ENCODE results near the gene EID3.
"Not testable (repeated sequence)": the region's sequence is repeated elsewhere in the genome, so short reads cannot be mapped to it uniquely, and the experiment has no call there.

EID3 gene

GRCh38 chr12:104313568-104314241, 10.2 kb downstream of the EID3 start:
- H3K27ac Mint-ChIP-seq: no peak overlapping the region
- H3K9me3 Mint-ChIP-seq: no peaks in the 10 kb centered on the region
- peaks cover 29% of the 10 kb centered on the region for H3K36me3 Mint-ChIP-seq (ENCODE audit: low read depth)
- no peak overlapping the region for H3K4me3 Mint-ChIP-seq
- H3K27me3 Mint-ChIP-seq (ENCODE audit: low read depth): no peaks in the 10 kb centered on the region
- H3K4me1 Mint-ChIP-seq (ENCODE audit: low read depth): peaks cover 11% of the 10 kb centered on the region

- Mint-ChIP-seq H3K4me1 (ENCODE audit: low read depth) (peaks cover 12% of the 10 kb centered on the region), H3K27ac (no peak overlapping the region), H3K36me3 (ENCODE audit: low read depth) (peaks cover 30% of the 10 kb centered on the region), H3K27me3 (ENCODE audit: low read depth) (no peaks in the 10 kb centered on the region), H3K4me3 (no peak overlapping the region), H3K9me3 (no peaks in the 10 kb centered on the region)
These were observed 10.7 kb downstream of the EID3 start for GRCh38 chr12:104314242-104314614.

GRCh38 chr12:104315326-104316224, 12.0 kb downstream of the EID3 start:
- Mint-ChIP-seq H3K4me3 (no peak overlapping the region), H3K9me3 (no peaks in the 10 kb centered on the region), H3K27me3 (ENCODE audit: low read depth) (no peaks in the 10 kb centered on the region), H3K4me1 (ENCODE audit: low read depth) (peaks cover 12% of the 10 kb centered on the region), H3K27ac (peak overlapping the region; percentile 4), H3K36me3 (ENCODE audit: low read depth) (peaks cover 31% of the 10 kb centered on the region)

- Mint-ChIP-seq H3K27me3 (ENCODE audit: low read depth) (no peaks in the 10 kb centered on the region), H3K9me3 (no peaks in the 10 kb centered on the region), H3K36me3 (ENCODE audit: low read depth) (peaks cover 35% of the 10 kb centered on the region), H3K4me3 (no peak overlapping the region), H3K4me1 (ENCODE audit: low read depth) (peaks cover 13% of the 10 kb centered on the region), H3K27ac (no peak overlapping the region)
These were observed 13.4 kb downstream of the EID3 start for GRCh38 chr12:104316936-104317335.

GRCh38 chr12:104317538-104318210, 14.1 kb downstream of the EID3 start:
- Mint-ChIP-seq H3K27me3 (ENCODE audit: low read depth) (no peaks in the 10 kb centered on the region), H3K9me3 (no peaks in the 10 kb centered on the region), H3K4me1 (ENCODE audit: low read depth) (peaks cover 14% of the 10 kb centered on the region), H3K4me3 (no peak overlapping the region), H3K36me3 (ENCODE audit: low read depth) (peaks cover 37% of the 10 kb centered on the region), H3K27ac (no peak overlapping the region)

- no peak overlapping the region for H3K4me3 Mint-ChIP-seq
- H3K27me3 Mint-ChIP-seq (ENCODE audit: low read depth): no peaks in the 10 kb centered on the region
- no peaks in the 10 kb centered on the region for H3K9me3 Mint-ChIP-seq
- peaks cover 9% of the 10 kb centered on the region for H3K4me1 Mint-ChIP-seq (ENCODE audit: low read depth)
- H3K36me3 Mint-ChIP-seq (ENCODE audit: low read depth): peaks cover 34% of the 10 kb centered on the region
- H3K27ac Mint-ChIP-seq: no peak overlapping the region
These were observed 15.5 kb downstream of the EID3 start for GRCh38 chr12:104319028-104319427.

- H3K9me3 Mint-ChIP-seq: no peaks in the 10 kb centered on the region
- peaks cover 9% of the 10 kb centered on the region for H3K4me1 Mint-ChIP-seq (ENCODE audit: low read depth)
- peaks cover 35% of the 10 kb centered on the region for H3K36me3 Mint-ChIP-seq (ENCODE audit: low read depth)
- no peak overlapping the region for H3K4me3 Mint-ChIP-seq
- H3K27ac Mint-ChIP-seq: no peak overlapping the region
- H3K27me3 Mint-ChIP-seq (ENCODE audit: low read depth): no peaks in the 10 kb centered on the region
These were observed 16.5 kb downstream of the EID3 start for GRCh38 chr12:104319918-104320626.

GRCh38 chr12:104320627-104321024, 17.1 kb downstream of the EID3 start:
- no peaks in the 10 kb centered on the region for H3K27me3 Mint-ChIP-seq (ENCODE audit: low read depth)
- H3K27ac Mint-ChIP-seq: no peak overlapping the region
- no peak overlapping the region for H3K4me3 Mint-ChIP-seq
- H3K4me1 Mint-ChIP-seq (ENCODE audit: low read depth): peaks cover 3% of the 10 kb centered on the region
- peaks cover 33% of the 10 kb centered on the region for H3K36me3 Mint-ChIP-seq (ENCODE audit: low read depth)
- H3K9me3 Mint-ChIP-seq: no peaks in the 10 kb centered on the region

- no peak overlapping the region for H3K4me3 Mint-ChIP-seq
- H3K27me3 Mint-ChIP-seq (ENCODE audit: low read depth): no peaks in the 10 kb centered on the region
- H3K9me3 Mint-ChIP-seq: no peaks in the 10 kb centered on the region
- H3K4me1 Mint-ChIP-seq (ENCODE audit: low read depth): peaks cover 3% of the 10 kb centered on the region
- no peak overlapping the region for H3K27ac Mint-ChIP-seq
- peaks cover 31% of the 10 kb centered on the region for H3K36me3 Mint-ChIP-seq (ENCODE audit: low read depth)
These were observed 18.4 kb downstream of the EID3 start for GRCh38 chr12:104321949-104322348.

- H3K27ac Mint-ChIP-seq; H3K27me3 Mint-ChIP-seq (ENCODE audit: low read depth); H3K4me1 Mint-ChIP-seq (ENCODE audit: low read depth); H3K4me3 Mint-ChIP-seq; H3K9me3 Mint-ChIP-seq: not testable (repeated sequence)
- H3K36me3 Mint-ChIP-seq (ENCODE audit: low read depth): peaks cover 37% of the 10 kb centered on the region
These were observed 19.0 kb downstream of the EID3 start for GRCh38 chr12:104322533-104322932.

- Mint-ChIP-seq H3K9me3 (no peaks in the 10 kb centered on the region), H3K4me1 (ENCODE audit: low read depth) (peaks cover 2% of the 10 kb centered on the region), H3K27me3 (ENCODE audit: low read depth) (no peaks in the 10 kb centered on the region), H3K27ac (no peak overlapping the region), H3K36me3 (ENCODE audit: low read depth) (peaks cover 40% of the 10 kb centered on the region), H3K4me3 (no peak overlapping the region)
These were observed 20.4 kb downstream of the EID3 start for GRCh38 chr12:104323899-104324298.

- H3K36me3 Mint-ChIP-seq (ENCODE audit: low read depth): peaks cover 30% of the 10 kb centered on the region
- H3K9me3 Mint-ChIP-seq; H3K4me3 Mint-ChIP-seq; H3K4me1 Mint-ChIP-seq (ENCODE audit: low read depth); H3K27ac Mint-ChIP-seq; H3K27me3 Mint-ChIP-seq (ENCODE audit: low read depth): not testable (repeated sequence)
These were observed 24.7 kb downstream of the EID3 start for GRCh38 chr12:104328278-104328677.

GRCh38 chr12:104328790-104329189, 25.3 kb downstream of the EID3 start:
- H3K27me3 Mint-ChIP-seq (ENCODE audit: low read depth): no peaks in the 10 kb centered on the region
- H3K36me3 Mint-ChIP-seq (ENCODE audit: low read depth): peaks cover 32% of the 10 kb centered on the region
- H3K9me3 Mint-ChIP-seq: no peaks in the 10 kb centered on the region
- no peaks in the 10 kb centered on the region for H3K4me1 Mint-ChIP-seq (ENCODE audit: low read depth)
- H3K4me3 Mint-ChIP-seq: no peak overlapping the region
- H3K27ac Mint-ChIP-seq: no peak overlapping the region

GRCh38 chr12:104329707-104330532, 26.4 kb downstream of the EID3 start:
- H3K4me3 Mint-ChIP-seq: no peak overlapping the region
- peaks cover 32% of the 10 kb centered on the region for H3K36me3 Mint-ChIP-seq (ENCODE audit: low read depth)
- no peaks in the 10 kb centered on the region for H3K27me3 Mint-ChIP-seq (ENCODE audit: low read depth)
- no peaks in the 10 kb centered on the region for H3K4me1 Mint-ChIP-seq (ENCODE audit: low read depth)
- H3K9me3 Mint-ChIP-seq: no peaks in the 10 kb centered on the region
- H3K27ac Mint-ChIP-seq: no peak overlapping the region

Measured in T-helper 1 cell treated with Interleukin-12 subunit alpha and Interleukin-12 subunit beta and Interleukin-4 antibody, amounts not matched to agents 30 μg/mL and 1 μg/mL, for 36 hours (primary cell).